GM20431 (cell line): Measurements from ENCODE around the gene ARL6IP6.

ENCODE experiments used
- in situ Hi-C: fragments of 300-500 bp; cut with MseI, MboI; formaldehyde crosslinking; loops from one replicate; pipeline ENCODE4 v1.15.0; 2020; ENCODE audit warnings: low sequenced_read_pairs; ENCODE audit not compliant: unreplicated experiment

The ARL6IP6 gene

DNA sequence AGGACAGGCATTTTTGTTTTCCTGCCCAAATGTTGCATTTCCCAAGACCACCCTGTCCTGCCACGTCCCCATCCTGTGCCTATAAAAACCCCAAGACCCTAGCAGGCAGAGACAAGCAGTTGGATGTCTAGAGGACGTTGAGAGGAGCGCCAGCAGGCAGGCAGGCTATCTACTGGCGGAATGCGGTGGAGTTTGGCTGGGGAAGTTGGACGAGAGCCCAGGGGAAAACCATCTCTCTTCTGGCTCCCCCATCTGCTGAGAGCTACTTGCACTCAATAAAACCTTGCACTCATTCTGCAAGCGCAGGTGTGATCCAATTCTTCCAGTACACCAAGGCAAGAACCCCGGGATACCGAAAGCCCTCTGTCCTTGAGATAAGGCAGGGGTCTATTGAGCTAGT, 72.5 kb downstream of the ARL6IP6 start:
- in situ Hi-C loops = no loop called here

DNA sequence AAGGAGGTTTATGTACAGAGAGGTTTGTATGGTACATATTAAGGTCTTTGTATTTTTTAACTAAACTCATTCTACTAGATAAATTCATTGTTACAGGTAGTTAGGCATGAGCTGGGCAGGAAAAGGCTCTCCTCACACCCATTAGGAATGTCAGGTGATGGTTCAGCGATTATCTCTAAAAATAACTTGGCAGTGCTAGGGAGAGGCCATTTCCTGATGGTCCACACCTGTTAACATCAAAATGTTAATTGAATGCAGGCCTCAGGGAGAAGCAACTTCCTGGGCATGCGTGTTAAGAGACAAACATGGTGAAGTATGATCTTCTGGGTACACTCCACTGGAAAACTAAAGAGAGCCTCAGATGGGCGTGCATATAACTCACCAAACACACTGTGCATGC, 73.6 kb downstream of the ARL6IP6 start:
- in situ Hi-C loops = no loop called here

DNA sequence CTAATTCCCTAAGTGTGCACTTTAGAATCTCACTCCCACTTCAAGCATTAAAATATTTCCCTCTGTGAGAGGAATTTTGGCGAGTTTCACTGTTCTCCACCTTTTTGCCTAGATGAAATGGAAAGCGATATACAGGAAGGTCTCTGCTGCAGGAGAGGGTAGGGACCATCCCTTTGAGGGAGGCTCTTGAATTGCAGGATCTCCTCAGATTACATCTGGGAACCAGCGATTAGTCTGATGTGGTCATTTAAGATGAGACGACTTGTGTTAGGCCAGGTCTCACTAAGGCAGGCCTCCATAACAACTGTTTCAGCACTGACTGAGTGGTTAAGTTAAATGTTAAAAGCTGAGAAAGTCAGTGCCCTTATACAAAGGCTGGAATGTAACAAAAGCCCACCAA, 74.6 kb downstream of the ARL6IP6 start:
- in situ Hi-C loops = no loop called here

DNA sequence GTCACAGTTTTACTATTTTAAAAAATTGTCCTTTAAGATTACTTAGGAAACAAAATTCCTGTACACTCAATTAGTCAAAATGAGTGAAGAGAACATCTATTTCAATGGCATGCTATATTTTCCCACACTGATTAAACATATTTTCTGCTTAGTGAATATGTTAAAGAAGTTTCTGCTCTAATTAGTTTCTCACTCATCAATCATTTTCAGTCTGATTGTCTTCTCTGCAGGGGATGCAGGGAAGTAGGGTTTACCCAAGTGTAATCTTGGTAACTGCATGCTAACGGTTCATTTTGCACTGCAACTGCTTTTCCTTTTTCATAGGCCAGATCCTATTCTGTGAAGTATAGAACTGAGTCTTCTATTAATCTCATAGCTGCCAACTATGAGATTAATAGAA, 78.5 kb downstream of the ARL6IP6 start:
- in situ Hi-C loops = no loop called here

DNA sequence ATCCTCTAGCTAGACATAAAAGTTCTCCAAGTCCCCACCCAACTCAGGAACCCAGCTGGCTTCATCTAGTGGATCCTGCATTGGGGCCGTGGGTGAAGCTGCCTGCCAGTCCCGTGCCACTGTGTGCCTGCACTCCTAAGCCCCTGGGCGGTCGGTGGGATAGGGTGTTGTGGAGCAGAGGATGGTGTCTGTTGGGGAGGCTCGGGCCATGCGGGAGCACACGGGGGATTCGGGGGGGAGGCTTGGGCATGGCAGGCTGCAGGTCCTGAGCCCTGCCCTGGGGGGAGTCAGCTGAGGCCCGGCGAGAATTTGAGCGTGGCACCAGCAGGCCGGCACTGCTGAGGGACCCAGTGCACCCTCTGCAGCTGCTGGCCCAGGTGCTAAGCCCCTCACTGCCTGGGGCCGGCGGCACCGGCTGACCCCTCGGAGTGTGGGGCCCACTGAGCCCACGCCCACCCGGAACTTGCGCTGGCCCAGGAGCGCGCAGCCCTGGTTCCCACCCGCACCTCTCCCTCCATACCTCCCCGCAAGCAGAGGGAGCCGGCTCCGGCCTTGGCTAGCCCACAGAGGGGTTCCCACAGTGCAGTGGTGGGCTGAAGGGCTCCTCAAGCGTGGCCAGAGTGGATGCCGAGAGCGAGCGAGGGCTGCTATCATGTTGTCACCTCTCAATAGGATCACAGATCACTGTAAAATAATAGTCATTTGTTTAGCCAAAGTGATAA, 86.4 kb downstream of the ARL6IP6 start:
- in situ Hi-C loops = no loop called here

DNA sequence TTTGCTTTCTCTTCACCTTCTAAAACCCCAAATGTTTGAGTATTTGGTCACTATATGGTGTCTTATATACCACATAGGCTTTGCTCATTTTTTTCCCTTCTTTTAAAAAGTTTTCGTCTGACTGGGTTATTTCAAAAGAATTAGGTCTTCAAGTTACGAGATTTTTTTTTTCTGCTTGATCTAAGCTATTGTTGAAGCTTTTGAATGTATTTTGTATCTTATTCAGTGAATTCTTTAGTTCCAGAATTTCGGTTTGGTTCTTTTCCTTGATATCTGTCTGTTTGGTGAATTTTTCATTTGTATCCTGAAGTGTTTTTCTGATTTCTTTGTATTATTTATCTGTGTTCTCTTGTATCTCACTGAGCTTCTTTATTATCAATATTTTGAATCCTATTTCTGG, 93.5 kb downstream of the ARL6IP6 start:
- in situ Hi-C loops = no loop called here
